ENCODE results near the gene HOXB5.

GRCh38 chr17:48597778-48598631 is 4.4 kb upstream of the HOXB5 start:
- TF ChIP-seq CTCF (IDR thresholded peaks at IDR 0.05) (no peak), EP300 (IDR thresholded peaks at IDR 0.05) (no peak), POLR2AphosphoS5 (IDR thresholded peaks at IDR 0.05) (peak; percentile 23 to 57)

Data from upper lobe of left lung (tissue), 4 donors.